HG03025 (cell line): ENCODE measurements around the gene STUB1.

Experiments used
- ATAC-seq: cut with Tn5 transposase; IDR thresholded peaks from one replicate; pipeline ENCODE4 v1.9.1; 2021; ENCODE audit warnings: mild to moderate bottlenecking, moderate library complexity; ENCODE audit not compliant: unreplicated experiment, low FRiP score

STUB1 gene

DNA sequence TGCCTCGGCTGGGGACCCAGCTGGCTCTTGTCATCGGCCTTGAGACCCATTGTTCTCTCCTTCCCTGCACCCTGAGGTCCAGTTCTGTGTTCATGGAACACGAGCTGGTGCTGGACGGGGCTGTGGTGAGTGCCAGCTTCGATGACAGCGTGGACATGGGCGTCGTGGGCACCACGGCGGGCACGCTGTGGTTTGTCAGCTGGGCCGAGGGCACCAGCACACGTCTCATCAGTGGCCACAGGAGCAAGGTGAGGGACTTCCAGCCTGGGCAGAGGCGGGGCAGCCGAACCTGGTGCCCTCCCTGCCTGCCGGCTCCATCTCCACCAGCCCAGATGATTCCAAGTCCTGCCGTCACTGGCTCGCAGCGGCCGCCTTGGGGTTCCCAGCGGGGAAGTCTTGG is 17.6 kb upstream of the STUB1 start:
- no peak for ATAC-seq

DNA sequence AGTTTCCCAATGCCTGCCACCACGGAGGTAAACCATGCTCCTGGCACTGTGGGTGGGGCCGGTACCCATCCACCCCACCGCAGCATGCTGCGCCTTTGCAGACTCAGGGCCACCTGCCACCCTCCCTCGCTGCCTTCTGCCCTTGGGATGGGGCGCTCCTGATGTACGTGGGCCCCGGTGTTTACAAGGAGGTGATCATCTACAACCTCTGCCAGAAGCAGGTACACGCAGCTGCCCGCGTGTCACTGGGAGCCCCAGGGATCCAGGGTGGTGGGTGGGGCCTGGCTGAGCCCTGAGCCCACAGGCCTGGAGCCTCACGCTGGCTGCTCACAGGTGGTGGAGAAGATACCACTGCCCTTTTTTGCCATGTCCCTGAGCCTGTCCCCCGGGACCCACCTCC is 13.6 kb upstream of the STUB1 start:
- ATAC-seq = no peak

- ATAC-seq = no peak
Measured at GRCh38 chr16:667113-667779, 13.0 kb upstream of the STUB1 start.

GRCh38 chr16:667780-668518 is 12.3 kb upstream of the STUB1 start, which contains the start of gene RHOT2:
RHOT2 (plus strand) TSS chr16:668132; CDS start chr16:668200, 68 bp downstream.
- peak; percentile 58 for ATAC-seq

DNA sequence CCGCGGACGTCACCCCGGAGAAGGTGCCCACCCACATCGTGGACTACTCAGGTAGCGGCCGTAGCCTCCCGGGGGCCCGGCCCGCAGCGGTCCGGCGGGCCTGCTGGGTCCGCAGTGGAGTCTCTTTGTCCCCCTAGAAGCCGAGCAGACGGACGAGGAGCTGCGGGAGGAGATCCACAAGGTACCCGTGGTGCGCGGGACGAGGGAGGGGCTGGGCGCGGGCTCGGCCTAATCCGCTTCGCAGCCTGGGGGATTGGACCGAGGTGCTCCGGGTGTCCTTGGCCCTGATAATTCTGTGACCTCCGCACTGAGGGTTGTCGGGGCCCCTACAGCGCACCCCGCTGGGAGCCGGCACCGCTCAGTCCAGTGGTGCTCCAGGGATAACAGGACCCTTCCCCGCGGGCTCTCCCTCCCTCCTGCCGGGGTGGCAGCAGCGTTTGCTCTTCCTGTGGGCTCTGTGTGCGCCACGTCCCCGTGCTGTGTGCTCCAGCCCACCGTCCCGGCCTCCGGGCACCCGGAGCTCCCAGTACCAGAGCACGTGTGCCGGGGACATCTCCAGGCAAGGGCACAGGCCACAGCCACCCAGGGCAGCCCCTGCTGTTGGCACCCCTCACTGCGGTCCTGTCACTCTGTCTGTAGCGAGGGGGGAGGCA is 11.6 kb upstream of the STUB1 start:
- peak; percentile 16 for ATAC-seq

DNA sequence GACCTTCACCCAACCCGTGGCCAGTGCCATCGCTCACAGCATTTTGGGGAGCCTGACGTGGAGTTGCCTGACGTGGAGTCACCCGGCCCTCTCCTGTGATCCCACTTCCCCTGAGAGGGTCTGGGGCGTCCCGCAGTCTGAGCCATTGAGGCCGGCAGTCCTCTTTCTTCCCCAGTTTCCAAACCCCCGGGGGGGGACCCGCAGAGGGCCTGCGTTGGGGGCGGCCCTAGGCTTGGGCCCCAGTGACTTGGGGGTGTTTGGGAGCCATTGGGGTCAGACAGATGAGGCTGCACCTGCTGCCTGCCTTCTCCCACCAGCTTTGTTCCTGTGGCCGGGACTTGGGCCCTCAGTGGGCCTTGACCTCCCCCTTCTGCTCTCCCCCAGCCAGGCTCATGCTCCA is 10.5 kb upstream of the STUB1 start:
- ATAC-seq = no peak

DNA sequence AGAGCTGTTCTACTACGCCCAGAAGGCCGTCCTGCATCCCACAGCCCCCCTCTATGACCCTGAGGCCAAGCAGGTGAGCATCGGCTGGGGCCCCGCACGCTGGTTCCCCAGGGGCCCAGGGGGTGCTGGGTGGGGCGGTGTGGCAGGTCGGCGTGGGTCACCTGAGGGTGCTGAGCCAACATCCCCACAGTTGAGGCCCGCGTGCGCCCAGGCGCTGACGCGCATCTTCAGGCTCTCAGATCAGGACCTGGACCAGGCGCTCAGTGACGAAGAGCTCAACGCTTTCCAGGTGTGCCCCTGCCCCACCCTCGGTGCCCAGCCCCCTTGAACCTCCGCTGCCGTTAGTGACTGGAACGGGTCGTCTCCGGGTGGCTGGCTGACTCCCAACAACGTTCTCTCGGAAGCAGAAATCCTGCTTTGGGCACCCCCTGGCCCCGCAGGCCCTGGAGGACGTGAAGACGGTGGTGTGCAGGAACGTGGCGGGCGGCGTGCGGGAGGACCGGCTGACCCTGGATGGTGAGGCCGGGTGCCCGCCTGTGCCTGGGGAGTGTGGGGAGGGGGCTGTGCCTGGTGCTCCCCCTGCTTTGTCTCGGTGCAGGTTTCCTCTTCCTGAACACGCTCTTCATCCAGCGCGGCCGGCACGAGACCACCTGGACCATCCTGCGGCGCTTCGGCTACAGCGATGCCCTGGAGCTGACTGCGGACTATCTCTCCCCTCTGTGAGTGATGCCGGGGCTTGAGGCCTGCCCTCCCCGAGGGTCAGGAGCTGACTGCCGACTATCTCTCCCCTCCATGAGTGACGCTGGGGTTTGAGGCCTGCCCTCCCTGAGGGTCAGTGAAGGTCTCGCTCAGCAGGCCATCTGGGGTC is 9.5 kb upstream of the STUB1 start:
- no peak for ATAC-seq

DNA sequence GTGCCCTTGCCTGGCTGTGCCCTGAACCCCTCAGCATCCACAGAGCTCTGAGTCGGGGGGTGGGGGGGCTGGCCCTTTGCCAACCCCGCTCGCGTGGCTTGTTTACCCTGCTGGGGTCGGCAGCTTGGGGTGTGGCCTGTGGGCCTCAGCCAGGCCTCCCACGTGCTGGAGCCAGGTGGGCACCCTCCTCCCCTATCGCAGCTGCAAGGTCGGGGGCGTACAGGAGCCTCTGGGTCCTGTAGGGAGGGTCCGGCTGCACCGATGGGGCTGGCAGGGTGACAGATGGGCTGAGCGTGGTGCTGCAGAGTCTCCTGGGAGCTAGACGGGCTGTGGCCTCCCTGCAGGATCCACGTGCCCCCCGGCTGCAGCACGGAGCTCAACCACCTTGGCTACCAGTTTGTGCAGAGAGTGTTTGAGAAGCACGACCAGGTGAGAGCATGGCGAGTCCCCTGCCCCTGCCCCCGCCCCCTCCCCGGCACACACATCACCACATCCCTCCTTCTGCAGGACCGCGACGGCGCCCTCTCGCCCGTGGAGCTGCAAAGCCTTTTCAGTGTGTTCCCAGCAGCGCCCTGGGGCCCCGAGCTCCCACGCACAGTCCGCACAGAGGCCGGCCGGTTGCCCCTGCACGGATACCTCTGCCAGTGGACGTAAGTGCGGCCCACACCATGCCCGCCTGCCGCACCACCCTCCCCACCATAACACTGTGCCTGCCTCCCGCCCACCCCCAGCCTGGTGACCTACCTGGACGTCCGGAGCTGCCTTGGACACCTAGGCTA is 8.7 kb upstream of the STUB1 start:
- ATAC-seq = no peak

- ATAC-seq = no peak
Measured at GRCh38 chr16:672371-672770, 7.8 kb upstream of the STUB1 start.

GRCh38 chr16:672851-673250 is 7.4 kb upstream of the STUB1 start:
- no peak for ATAC-seq

DNA sequence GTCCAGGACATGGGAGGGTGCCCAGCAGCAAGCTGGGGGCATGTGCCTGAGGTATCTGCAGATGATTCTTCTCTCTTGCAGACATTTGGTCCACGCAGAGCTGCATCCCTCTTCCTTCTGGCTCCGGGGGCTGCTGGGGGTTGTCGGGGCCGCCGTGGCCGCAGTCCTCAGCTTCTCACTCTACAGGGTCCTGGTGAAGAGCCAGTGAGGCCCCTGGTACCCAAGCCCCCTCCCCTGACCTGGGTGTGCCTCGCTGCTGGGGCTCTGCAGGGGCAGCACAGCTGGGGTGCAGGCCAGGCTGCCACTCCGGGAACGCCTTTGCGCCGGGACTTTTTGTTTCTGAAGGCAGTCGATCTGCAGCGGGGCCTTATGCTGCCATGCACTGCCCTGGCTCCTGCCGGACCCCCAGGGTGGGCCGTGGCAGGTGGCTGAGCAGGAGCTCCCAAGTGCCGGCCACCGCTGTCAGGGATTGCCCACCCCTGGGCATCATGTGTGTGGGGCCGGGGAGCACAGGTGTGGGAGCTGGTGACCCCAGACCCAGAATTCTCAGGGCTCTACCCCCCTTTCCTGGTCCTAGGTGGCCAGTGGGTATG is 6.7 kb upstream of the STUB1 start:
- no peak for ATAC-seq

- ATAC-seq = no peak
Measured at GRCh38 chr16:674214-674881, 5.9 kb upstream of the STUB1 start.

DNA sequence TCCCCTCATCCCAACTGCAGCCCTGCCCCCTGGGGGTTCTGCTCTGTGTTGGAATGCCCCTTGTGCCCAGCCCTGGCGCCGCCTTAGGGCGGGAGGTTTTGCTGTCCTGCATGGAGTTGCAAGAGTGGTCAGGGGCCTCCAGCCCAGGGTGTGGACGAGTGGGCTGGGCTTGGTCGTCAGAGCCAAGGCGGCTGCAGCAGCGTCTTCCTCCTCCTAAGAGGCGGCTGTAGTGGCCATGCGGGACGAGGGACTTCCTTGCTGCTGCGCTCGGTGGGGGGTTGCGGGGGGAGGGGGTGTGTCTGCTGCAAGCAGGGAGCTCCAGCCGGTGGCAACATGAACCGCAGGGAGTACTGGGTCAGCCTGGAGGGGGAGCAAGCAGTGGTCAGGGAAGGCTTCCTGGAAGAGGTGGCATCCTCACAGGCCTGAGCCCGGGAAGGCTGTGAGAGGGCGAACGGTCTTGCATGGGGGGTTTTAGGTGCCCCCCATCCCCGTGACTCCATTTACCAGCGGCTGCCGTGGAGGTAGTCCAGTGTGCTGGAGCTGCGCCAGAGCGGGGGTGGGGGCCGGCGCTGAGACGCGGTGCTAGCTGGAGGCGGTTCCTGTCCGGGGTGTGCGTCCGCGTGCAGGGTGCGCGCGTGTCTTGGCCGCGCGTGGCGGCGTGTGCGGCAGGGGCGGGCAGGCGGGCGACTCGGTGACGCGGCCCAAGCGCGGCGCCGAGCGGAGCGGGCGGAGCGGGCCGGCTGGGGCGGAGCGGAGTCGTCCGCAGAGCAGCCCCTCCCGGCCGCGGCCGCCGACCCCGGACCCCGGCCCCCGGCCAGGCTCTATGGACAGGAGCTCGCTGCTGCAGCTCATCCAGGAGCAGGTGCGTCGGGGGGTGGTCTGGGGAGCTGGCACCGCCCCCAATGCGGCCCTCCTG is 5.0 kb upstream of the STUB1 start, which contains the start of gene RHBDL1:
Gene RHBDL1 (plus strand): TSS at position 704 of the 916 bp plus-strand sequence. CDS start 120 bp downstream, at position 824.
- ATAC-seq = no peak

GRCh38 chr16:675884-676564 is 4.2 kb upstream of the STUB1 start:
- ATAC-seq = no peak

DNA sequence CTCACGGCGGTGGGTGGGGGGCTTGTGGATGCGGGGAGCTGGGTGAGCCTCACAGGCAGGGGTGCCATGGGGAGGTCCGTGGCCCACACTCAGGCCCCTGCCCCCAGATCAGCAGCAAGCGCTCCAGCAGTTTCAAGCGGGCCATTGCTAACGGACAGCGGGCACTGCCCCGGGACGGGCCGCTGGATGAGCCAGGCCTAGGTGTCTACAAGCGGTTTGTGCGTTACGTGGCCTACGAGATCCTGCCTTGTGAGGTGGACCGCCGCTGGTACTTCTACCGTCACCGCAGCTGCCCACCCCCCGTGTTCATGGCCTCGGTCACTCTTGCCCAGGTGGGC is 3.7 kb upstream of the STUB1 start:
- ATAC-seq = no peak

DNA sequence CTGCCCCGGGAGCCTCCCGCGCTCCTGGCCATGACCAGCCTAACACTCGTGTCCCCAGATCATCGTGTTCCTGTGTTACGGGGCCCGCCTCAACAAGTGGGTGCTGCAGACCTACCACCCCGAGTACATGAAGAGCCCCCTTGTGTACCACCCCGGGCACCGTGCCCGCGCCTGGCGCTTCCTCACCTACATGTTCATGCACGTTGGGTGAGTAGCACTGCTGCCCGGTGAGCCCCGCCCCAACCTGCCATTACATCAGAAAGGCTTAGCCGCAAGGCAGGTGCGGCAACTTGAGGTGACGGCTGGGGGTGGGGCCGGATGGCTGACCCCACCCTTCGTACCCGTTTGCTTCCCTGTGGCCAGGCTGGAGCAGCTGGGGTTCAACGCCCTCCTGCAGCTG is 3.3 kb upstream of the STUB1 start:
- ATAC-seq = no peak
